Measurements from ENCODE around the gene CCDC82.

Gene CCDC82

GRCh38 chr11:96318850-96319249 is 70.9 kb downstream of the CCDC82 start:
- DNase-seq (ENCODE audit: extremely low read depth, low read depth), result no peak
- no peak for TF ChIP-seq CTCF (IDR thresholded peaks at IDR 0.05; ENCODE audit: low read depth, low read length)

DNA sequence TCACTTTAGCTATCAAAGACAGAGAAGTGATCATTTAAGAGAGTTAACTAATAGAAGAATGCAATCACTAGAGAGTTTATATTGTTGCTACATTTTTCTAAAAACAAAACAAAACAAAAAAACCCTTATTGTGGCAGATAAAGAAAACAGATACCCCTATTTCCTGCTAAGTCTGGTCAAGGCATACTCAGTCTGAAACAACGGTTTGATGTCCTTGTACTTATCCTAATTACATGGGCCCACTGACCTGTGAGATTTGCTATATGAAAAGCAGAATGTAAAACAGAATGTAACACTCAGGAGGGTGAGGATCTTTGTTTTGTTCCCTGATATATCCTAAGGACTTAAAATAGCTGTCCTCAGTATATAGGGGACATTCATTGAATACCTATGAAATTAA is 71.3 kb downstream of the CCDC82 start:
- no peak for DNase-seq (ENCODE audit: extremely low read depth, low read depth)
- no peak for TF ChIP-seq CTCF (IDR thresholded peaks at IDR 0.05; ENCODE audit: low read depth, low read length)

GRCh38 chr11:96317985-96318384 is 71.7 kb downstream of the CCDC82 start:
- TF ChIP-seq CTCF (IDR thresholded peaks at IDR 0.05; ENCODE audit: low read depth, low read length), result no peak
- no peak for DNase-seq (ENCODE audit: extremely low read depth, low read depth)

- no peak for DNase-seq (ENCODE audit: extremely low read depth, low read depth)
- no peak for TF ChIP-seq CTCF (IDR thresholded peaks at IDR 0.05; ENCODE audit: low read depth, low read length)
These were observed 72.1 kb downstream of the CCDC82 start for GRCh38 chr11:96317571-96317970.

- TF ChIP-seq CTCF (IDR thresholded peaks at IDR 0.05; ENCODE audit: low read depth, low read length), result no peak
- DNase-seq (ENCODE audit: extremely low read depth, low read depth), result no peak
These were observed 72.8 kb downstream of the CCDC82 start for GRCh38 chr11:96316869-96317268.

GRCh38 chr11:96315476-96315875 is 74.2 kb downstream of the CCDC82 start:
- DNase-seq (ENCODE audit: extremely low read depth, low read depth), result no peak
- no peak for TF ChIP-seq CTCF (IDR thresholded peaks at IDR 0.05; ENCODE audit: low read depth, low read length)

DNA sequence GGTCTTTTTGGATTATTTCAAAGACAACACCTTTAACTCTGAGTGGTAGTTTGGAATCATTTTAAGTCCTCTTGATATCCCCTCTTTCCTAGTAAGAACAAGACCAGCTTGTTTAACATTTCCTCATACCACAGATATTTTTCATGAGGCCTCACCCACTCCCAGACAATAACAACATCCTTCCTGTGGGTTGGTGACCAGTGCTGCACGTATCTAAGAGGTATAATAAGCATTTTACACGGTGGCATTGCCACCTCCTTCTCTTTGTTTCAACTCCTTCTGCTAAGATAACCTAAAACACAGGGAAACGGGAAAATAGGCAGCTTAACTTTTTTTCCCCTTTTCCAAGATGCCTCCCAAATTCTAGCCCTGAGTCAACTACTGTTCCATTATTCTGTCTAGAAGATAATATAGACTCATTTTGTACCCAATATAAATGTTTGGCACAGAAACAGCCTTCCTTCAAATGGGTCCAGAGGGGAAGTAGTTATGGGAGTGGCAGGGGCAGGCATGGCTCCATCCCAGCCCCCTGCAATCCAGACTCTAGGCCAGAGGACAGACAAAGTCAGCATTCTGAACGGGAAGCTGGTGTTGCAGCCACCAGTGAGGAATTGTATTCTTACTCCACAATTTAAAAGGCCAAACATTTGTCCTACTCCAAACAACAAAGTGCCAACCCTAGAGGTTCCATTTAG is 75.2 kb downstream of the CCDC82 start:
- DNase-seq (ENCODE audit: extremely low read depth, low read depth), result no peak
- TF ChIP-seq CTCF (IDR thresholded peaks at IDR 0.05; ENCODE audit: low read depth, low read length), result no peak

Data from AG09319 (cell line).